Activated CD8-positive, alpha-beta memory T cell treated with anti-CD3 and anti-CD28 coated beads, Interleukin-2, amount 10 ng/mL, durations not matched to agents 7 days and 5 days (primary cell): ENCODE data around the gene SPRR1A. TPM values are rescaled to one million over a fixed set of nuclear protein-coding genes. Genes with fewer than 3 reads are reported as not detected.

Source experiments
- ATAC-seq: fragments of 150-1000 bp; cut with Tn5 transposase; one replicate; pipeline ENCODE4 v1.10.0; 2021; ENCODE audit warnings: moderate library complexity
- CTCF ChIA-PET: fragments of 350-600 bp; sonication (Branson Sonifier 250); formaldehyde crosslinking; loops from one replicate; lab custom pipeline; 2021; ENCODE audit warnings: antibody characterized with exemption; lab: Charles Lee
- DNase-seq: peaks from one replicate; pipeline ENCODE4 v3.0.0-alpha.2; 2020
- H3K27ac Mint-ChIP-seq: one replicate; pipeline ENCODE4 v1.8.0; 2021; ENCODE audit warnings: mild to moderate bottlenecking, mixed read lengths
- H3K27me3 Mint-ChIP-seq: one replicate; pipeline ENCODE4 v1.8.0; 2021; ENCODE audit warnings: mixed read lengths
- H3K36me3 Mint-ChIP-seq: one replicate; pipeline ENCODE4 v1.8.0; 2021; ENCODE audit warnings: mild to moderate bottlenecking, mixed read lengths
- H3K4me1 Mint-ChIP-seq: one replicate; pipeline ENCODE4 v1.8.0; 2021; ENCODE audit warnings: mixed read lengths
- H3K4me3 Mint-ChIP-seq: one replicate; pipeline ENCODE4 v1.8.0; 2021; ENCODE audit warnings: mild to moderate bottlenecking, moderate library complexity, mixed read lengths
- H3K9me3 Mint-ChIP-seq: one replicate; pipeline ENCODE4 v1.8.0; 2022; ENCODE audit warnings: low read depth, mixed read lengths
- total RNA-seq, 2 experiments: library from RNA; stranded (reverse); gene quantifications; one replicate each; pipeline ENCODE4 v1.2.3, GENCODE V29; 2021

Gene SPRR1A
- total RNA-seq, 2 experiments from 2014 or later = not detected

GRCh38 chr1:152961226-152961891, 22.5 kb upstream of the SPRR1A start:
- ATAC-seq = no peak
- Mint-ChIP-seq H3K4me3 (no peak overlapping the region), H3K36me3 (no peaks in the 10 kb centered on the region), H3K9me3 (no peaks in the 10 kb centered on the region), H3K27me3 (peaks cover 9% of the 10 kb centered on the region), H3K27ac (no peak overlapping the region), H3K4me1 (no peaks in the 10 kb centered on the region)
- CTCF ChIA-PET = no interaction called here
- DNase-seq = peak; percentile 12

GRCh38 chr1:152962876-152963415, 20.9 kb upstream of the SPRR1A start:
- Mint-ChIP-seq H3K9me3 (no peaks in the 10 kb centered on the region), H3K27ac (no peak overlapping the region), H3K4me3 (no peak overlapping the region), H3K36me3 (no peaks in the 10 kb centered on the region), H3K4me1 (peaks cover 3% of the 10 kb centered on the region), H3K27me3 (peaks cover 13% of the 10 kb centered on the region)
- no peak for ATAC-seq
- CTCF ChIA-PET = no interaction called here
- DNase-seq = peak; percentile 15

DNA sequence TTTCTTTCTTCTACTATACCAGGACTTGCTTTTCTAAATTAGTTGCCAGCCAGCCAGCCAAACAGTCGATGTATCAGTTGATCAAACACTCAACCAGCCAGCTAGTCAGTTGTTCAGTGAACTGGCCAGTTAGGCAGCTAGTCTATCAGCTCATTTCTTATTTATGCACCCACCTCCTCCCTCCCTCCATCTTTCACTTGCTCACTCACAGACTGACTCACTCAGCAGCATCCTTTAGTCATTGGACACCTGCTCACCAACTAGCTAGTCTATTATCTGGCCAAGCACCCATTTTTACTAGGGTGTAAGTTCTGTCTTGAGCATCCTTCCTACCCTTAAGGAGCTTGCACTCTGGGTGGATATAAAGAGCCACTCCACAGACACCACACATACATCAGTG, 19.3 kb upstream of the SPRR1A start:
- no peak for ATAC-seq
- Mint-ChIP-seq H3K27me3 (peaks cover 13% of the 10 kb centered on the region), H3K27ac (no peak overlapping the region), H3K36me3 (no peaks in the 10 kb centered on the region), H3K4me1 (peaks cover 7% of the 10 kb centered on the region), H3K9me3 (no peaks in the 10 kb centered on the region), H3K4me3 (no peak overlapping the region)
- DNase-seq = peak; percentile 31
- CTCF ChIA-PET = no interaction called here

DNA sequence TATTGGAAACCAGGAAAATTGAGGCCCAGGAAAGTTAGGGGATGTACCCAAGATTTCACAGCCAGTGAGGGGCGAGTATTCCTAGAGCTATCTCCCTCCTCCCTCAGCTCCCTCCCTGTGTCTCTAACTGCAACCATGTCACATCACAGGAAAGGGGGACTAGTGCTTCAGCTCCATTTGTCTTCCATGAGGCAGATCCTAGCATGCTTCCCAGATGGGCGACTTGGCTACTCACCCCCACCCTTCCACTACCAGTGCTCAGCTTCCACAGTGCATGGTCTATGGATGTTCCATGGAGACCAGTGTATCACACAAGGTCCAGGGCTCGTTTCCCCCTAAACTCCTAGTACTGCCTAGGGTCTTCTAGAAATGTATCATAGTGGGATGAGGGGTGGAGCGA, 18.0 kb upstream of the SPRR1A start:
- CTCF ChIA-PET = no interaction called here

GRCh38 chr1:152967201-152967600, 16.7 kb upstream of the SPRR1A start:
- H3K27ac Mint-ChIP-seq = no peak overlapping the region
- H3K9me3 Mint-ChIP-seq = no peaks in the 10 kb centered on the region
- DNase-seq (no peak), ATAC-seq (no peak)
- peaks cover 7% of the 10 kb centered on the region for H3K4me1 Mint-ChIP-seq
- H3K4me3 Mint-ChIP-seq = no peak overlapping the region
- H3K36me3 Mint-ChIP-seq = no peaks in the 10 kb centered on the region
- CTCF ChIA-PET = no interaction called here
- H3K27me3 Mint-ChIP-seq = peaks cover 13% of the 10 kb centered on the region

More for the DNA sequence above, 18.0 kb upstream of the SPRR1A start:
- DNase-seq (peak; percentile 12), ATAC-seq (no peak)
- Mint-ChIP-seq H3K27ac (no peak overlapping the region), H3K4me1 (peaks cover 7% of the 10 kb centered on the region), H3K36me3 (no peaks in the 10 kb centered on the region), H3K9me3 (no peaks in the 10 kb centered on the region), H3K27me3 (peaks cover 13% of the 10 kb centered on the region), H3K4me3 (no peak overlapping the region)

- Mint-ChIP-seq H3K4me1 (peaks cover 7% of the 10 kb centered on the region), H3K9me3 (no peaks in the 10 kb centered on the region), H3K36me3 (no peaks in the 10 kb centered on the region), H3K27ac (no peak overlapping the region), H3K4me3 (no peak overlapping the region), H3K27me3 (peaks cover 13% of the 10 kb centered on the region)
- ATAC-seq (no peak), DNase-seq (no peak)
- CTCF ChIA-PET = no interaction called here
Observed at GRCh38 chr1:152968248-152968647, 15.6 kb upstream of the SPRR1A start.

DNA sequence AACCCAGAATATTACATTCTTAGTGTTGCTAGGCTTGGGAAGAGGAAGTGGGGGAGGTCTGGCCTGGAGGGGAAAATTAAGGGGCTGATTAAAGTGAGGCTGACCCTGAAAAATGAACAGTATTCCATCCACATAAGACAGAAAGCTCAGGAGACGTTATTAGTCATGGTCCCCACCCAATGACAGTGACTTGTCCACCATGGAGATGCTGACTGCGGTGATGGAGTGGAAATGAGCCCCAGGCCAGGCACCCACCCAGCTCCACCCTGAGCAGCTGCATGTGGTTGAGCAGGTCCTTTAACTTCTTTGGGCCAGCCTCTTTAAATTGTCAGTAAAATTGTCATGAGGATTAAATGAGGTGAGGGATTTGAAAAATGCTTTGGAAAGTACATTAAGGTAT, 14.8 kb upstream of the SPRR1A start:
- CTCF ChIA-PET = no interaction called here
- Mint-ChIP-seq H3K4me3 (no peak overlapping the region), H3K27ac (no peak overlapping the region), H3K9me3 (no peaks in the 10 kb centered on the region), H3K4me1 (peaks cover 7% of the 10 kb centered on the region), H3K27me3 (peaks cover 8% of the 10 kb centered on the region), H3K36me3 (no peaks in the 10 kb centered on the region)
- ATAC-seq = no peak
- no peak for DNase-seq

- no peak for DNase-seq
- CTCF ChIA-PET = no interaction called here
- Mint-ChIP-seq H3K36me3 (no peaks in the 10 kb centered on the region), H3K4me3 (no peak within 1 kb of the TSS), H3K4me1 (peaks cover 7% of the 10 kb centered on the region), H3K27ac (no peak within 1 kb of the TSS), H3K9me3 (no peaks in the 10 kb centered on the region), H3K27me3 (peaks cover 5% of the 10 kb centered on the region)
- no peak for ATAC-seq
Observed at GRCh38 chr1:152970495-152970894, 13.4 kb upstream of the SPRR1A start, which contains the start of gene SPRR4. Gene SPRR4, plus strand, starts transcription at chr1:152970648. Its CDS starts 1,243 bp downstream, at chr1:152971891.

- DNase-seq (no peak), ATAC-seq (no peak)
- Mint-ChIP-seq H3K36me3 (no peaks in the 10 kb centered on the region), H3K4me1 (peaks cover 7% of the 10 kb centered on the region), H3K4me3 (no peak overlapping the region), H3K27ac (no peak overlapping the region), H3K27me3 (peaks cover 3% of the 10 kb centered on the region), H3K9me3 (no peaks in the 10 kb centered on the region)
- CTCF ChIA-PET = no interaction called here
Observed at GRCh38 chr1:152972196-152972886, 11.5 kb upstream of the SPRR1A start.

DNA sequence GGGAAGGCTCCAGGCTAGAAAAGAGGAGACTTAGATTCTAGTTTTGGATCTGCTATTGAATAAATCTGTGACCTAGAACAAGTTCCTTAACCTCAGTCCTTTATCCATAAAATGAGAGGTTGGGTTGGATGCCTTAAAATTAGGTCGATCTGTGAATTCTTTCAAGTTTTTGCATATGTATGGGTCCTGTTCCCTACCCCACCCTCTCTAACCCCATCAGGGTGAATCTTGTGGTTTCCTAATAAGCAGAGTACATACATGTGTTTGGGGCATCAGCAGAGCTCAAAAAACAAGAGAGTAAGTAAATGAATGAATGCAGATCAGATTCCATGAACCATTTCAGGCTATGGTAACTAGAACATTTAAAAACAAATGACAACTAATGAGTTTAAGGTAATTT, 7.2 kb upstream of the SPRR1A start:
- no peak overlapping the region for H3K27ac Mint-ChIP-seq
- no peaks in the 10 kb centered on the region for H3K36me3 Mint-ChIP-seq
- no peak overlapping the region for H3K4me3 Mint-ChIP-seq

GRCh38 chr1:152977614-152978013, 6.3 kb upstream of the SPRR1A start:
- DNase-seq (no peak), ATAC-seq (no peak)
- CTCF ChIA-PET = no interaction called here
- Mint-ChIP-seq H3K9me3 (no peaks in the 10 kb centered on the region), H3K4me1 (no peaks in the 10 kb centered on the region), H3K27ac (no peak overlapping the region), H3K4me3 (no peak overlapping the region), H3K27me3 (peaks cover 8% of the 10 kb centered on the region), H3K36me3 (no peaks in the 10 kb centered on the region)

More for the DNA sequence above, 7.2 kb upstream of the SPRR1A start:
- DNase-seq = no peak
- Mint-ChIP-seq H3K9me3 (no peaks in the 10 kb centered on the region), H3K27me3 (peaks cover 8% of the 10 kb centered on the region), H3K4me1 (no peaks in the 10 kb centered on the region)
- no peak for ATAC-seq
- CTCF ChIA-PET = no interaction called here

DNA sequence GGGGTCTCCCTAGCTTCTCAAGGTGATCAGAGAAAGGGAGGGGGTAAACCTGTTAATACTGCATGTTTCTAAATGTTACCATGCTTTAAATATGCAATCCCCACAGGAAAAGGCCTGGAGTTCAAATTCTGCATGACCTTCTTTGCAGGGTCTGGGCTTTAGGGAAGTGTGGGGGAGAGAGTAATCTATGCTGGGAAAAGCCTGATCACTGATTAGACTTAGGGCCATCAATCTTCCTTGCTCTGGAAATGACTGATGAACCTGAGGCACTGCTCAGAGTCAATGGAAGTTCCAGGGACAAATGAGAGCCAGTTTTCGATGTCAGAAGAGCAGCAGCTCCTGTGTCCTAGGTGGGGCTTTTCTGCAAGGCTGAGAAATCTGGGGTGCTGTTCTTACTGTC, 3.2 kb upstream of the SPRR1A start:
- no peak for ATAC-seq
- H3K4me1 Mint-ChIP-seq = no peaks in the 10 kb centered on the region
- no peak overlapping the region for H3K4me3 Mint-ChIP-seq

GRCh38 chr1:152981146-152981871, 2.6 kb upstream of the SPRR1A start:
- H3K9me3 Mint-ChIP-seq = no peaks in the 10 kb centered on the region
- H3K27ac Mint-ChIP-seq = no peak overlapping the region
- H3K4me1 Mint-ChIP-seq = no peaks in the 10 kb centered on the region
- CTCF ChIA-PET = no interaction called here
- no peaks in the 10 kb centered on the region for H3K36me3 Mint-ChIP-seq
- H3K27me3 Mint-ChIP-seq = peaks cover 6% of the 10 kb centered on the region
- no peak for ATAC-seq
- DNase-seq = no peak
- H3K4me3 Mint-ChIP-seq = no peak overlapping the region

More for the DNA sequence above, 3.2 kb upstream of the SPRR1A start:
- Mint-ChIP-seq H3K9me3 (no peaks in the 10 kb centered on the region), H3K27ac (no peak overlapping the region), H3K36me3 (no peaks in the 10 kb centered on the region), H3K27me3 (peaks cover 10% of the 10 kb centered on the region)
- CTCF ChIA-PET = no interaction called here
- DNase-seq = no peak
